HL-60 (cell line): ENCODE results near the gene ATP6AP1.

ENCODE experiments used
- DNase-seq, 2 experiments: peaks; one replicate each; pipeline ENCODE4 v3.0.0-alpha.2; 2010 to 2020; ENCODE audit warnings: low read depth in 1 of 2, low spot score in 1 of 2
- H3K27ac ChIP-seq: fragments of 250-450 bp; sonication (Bioruptor Pico); replicated peaks from 2 replicates; pipeline ENCODE4 v1.5.1; 2020; ENCODE audit warnings: mild to moderate bottlenecking, moderate library complexity
- H3K27me3 ChIP-seq: fragments of 250-450 bp; sonication (Bioruptor Pico); 2 replicates; pipeline ENCODE4 v1.5.1; 2021; ENCODE audit warnings: mild to moderate bottlenecking, moderate library complexity; ENCODE audit not compliant: insufficient read depth, poor library complexity, severe bottlenecking
- H3K4me3 ChIP-seq: replicated peaks from 2 replicates; pipeline ENCODE4 v1.5.1; 2011; ENCODE audit warnings: mild to moderate bottlenecking, control low read depth, low read length; ENCODE audit not compliant: insufficient read depth
- GABPA ChIP-seq: IDR thresholded peaks from 2 replicates; pipeline ENCODE4 v1.6.1; 2012; ENCODE audit warnings: low read depth
- POLR2AphosphoS5 ChIP-seq: IDR thresholded peaks from 2 replicates; pipeline ENCODE4 v1.6.1; 2012; ENCODE audit warnings: low read depth
- SPI1 ChIP-seq: IDR thresholded peaks from 2 replicates; pipeline ENCODE4 v1.6.1; 2012; ENCODE audit warnings: low read depth, mild to moderate bottlenecking, borderline replicate concordance
- TF ChIP-seq, protein P1 (sequence below): IDR thresholded peaks from 2 replicates; pipeline ENCODE4 v1.6.1; 2012; ENCODE audit warnings: low read depth; ENCODE audit not compliant: insufficient replicate concordance
- TF ChIP-seq, protein P2 (sequence below): IDR thresholded peaks from one replicate; pipeline ENCODE4 v1.5.1; 2011; ENCODE audit warnings: low read length, control low read depth, inconsistent platforms; ENCODE audit not compliant: insufficient read depth

Gene ATP6AP1

GRCh38 chrX:154469880-154470279 lies 41.4 kb downstream of the ATP6AP1 start:
- Histone ChIP-seq H3K4me3 (no peak overlapping the region), H3K27me3 (no peaks in the 10 kb centered on the region), H3K27ac (no peak overlapping the region)
- TF ChIP-seq SPI1 (no peak), POLR2AphosphoS5 (no peak), GABPA (no peak)
- TF ChIP-seq, protein P1, sequence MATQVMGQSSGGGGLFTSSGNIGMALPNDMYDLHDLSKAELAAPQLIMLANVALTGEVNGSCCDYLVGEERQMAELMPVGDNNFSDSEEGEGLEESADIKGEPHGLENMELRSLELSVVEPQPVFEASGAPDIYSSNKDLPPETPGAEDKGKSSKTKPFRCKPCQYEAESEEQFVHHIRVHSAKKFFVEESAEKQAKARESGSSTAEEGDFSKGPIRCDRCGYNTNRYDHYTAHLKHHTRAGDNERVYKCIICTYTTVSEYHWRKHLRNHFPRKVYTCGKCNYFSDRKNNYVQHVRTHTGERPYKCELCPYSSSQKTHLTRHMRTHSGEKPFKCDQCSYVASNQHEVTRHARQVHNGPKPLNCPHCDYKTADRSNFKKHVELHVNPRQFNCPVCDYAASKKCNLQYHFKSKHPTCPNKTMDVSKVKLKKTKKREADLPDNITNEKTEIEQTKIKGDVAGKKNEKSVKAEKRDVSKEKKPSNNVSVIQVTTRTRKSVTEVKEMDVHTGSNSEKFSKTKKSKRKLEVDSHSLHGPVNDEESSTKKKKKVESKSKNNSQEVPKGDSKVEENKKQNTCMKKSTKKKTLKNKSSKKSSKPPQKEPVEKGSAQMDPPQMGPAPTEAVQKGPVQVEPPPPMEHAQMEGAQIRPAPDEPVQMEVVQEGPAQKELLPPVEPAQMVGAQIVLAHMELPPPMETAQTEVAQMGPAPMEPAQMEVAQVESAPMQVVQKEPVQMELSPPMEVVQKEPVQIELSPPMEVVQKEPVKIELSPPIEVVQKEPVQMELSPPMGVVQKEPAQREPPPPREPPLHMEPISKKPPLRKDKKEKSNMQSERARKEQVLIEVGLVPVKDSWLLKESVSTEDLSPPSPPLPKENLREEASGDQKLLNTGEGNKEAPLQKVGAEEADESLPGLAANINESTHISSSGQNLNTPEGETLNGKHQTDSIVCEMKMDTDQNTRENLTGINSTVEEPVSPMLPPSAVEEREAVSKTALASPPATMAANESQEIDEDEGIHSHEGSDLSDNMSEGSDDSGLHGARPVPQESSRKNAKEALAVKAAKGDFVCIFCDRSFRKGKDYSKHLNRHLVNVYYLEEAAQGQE, result no peak
- TF ChIP-seq, protein P2, sequence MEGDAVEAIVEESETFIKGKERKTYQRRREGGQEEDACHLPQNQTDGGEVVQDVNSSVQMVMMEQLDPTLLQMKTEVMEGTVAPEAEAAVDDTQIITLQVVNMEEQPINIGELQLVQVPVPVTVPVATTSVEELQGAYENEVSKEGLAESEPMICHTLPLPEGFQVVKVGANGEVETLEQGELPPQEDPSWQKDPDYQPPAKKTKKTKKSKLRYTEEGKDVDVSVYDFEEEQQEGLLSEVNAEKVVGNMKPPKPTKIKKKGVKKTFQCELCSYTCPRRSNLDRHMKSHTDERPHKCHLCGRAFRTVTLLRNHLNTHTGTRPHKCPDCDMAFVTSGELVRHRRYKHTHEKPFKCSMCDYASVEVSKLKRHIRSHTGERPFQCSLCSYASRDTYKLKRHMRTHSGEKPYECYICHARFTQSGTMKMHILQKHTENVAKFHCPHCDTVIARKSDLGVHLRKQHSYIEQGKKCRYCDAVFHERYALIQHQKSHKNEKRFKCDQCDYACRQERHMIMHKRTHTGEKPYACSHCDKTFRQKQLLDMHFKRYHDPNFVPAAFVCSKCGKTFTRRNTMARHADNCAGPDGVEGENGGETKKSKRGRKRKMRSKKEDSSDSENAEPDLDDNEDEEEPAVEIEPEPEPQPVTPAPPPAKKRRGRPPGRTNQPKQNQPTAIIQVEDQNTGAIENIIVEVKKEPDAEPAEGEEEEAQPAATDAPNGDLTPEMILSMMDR, result no peak
- no peak for DNase-seq

DNA sequence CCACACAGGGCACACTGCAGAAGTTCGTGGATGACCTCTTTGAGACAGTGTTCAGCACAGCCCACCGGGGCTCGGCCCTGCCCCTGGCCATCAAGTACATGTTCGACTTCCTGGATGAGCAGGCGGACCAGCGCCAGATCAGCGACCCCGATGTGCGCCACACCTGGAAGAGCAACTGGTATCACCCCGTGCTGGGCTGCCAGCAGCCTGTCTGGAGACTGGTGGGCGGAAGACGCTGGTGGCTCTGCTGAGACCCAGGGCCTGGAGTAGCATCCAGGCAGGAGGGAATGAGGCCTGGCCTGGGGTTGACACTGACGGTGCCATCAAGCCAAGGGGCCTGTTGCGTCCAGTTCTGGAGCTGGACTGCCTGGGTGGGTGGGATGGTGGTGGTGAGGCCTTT lies 42.0 kb downstream of the ATP6AP1 start:
- DNase-seq, result no peak
- Histone ChIP-seq H3K4me3 (no peak overlapping the region), H3K27me3 (no peaks in the 10 kb centered on the region), H3K27ac (no peak overlapping the region)
- TF ChIP-seq, protein P1, result no peak
- TF ChIP-seq, protein P2, result no peak
- no peak for TF ChIP-seq GABPA
- TF ChIP-seq SPI1, result no peak
- TF ChIP-seq POLR2AphosphoS5, result no peak

- TF ChIP-seq, protein P1, result no peak
- TF ChIP-seq GABPA (no peak), POLR2AphosphoS5 (no peak), SPI1 (no peak)
- TF ChIP-seq, protein P2, result no peak
- Histone ChIP-seq H3K4me3 (no peak overlapping the region), H3K27ac (no peak overlapping the region), H3K27me3 (no peaks in the 10 kb centered on the region)
- no peak for DNase-seq
Measured at GRCh38 chrX:154470914-154471568, 42.6 kb downstream of the ATP6AP1 start.
